OCI-LY7 (cell line): ENCODE data around the gene CORO7. TPM values are rescaled to one million over a fixed set of nuclear protein-coding genes. Genes with fewer than 3 reads are reported as not detected.

Source experiments
- BruUV-seq: library from RNA; stranded (reverse); fragments of 400-500 nt; replicated peaks from 2 replicates; lab custom pipeline; 2021; lab: Mats Ljungman, UMichigan
- CTCF ChIA-PET: fragments of 300-600 bp; sonication (Branson Sonifier 250); formaldehyde crosslinking; loops from one replicate; lab custom pipeline; 2022; ENCODE audit warnings: antibody characterized with exemption; ENCODE audit not compliant: unreplicated experiment; lab: Charles Lee
- POLR2A ChIA-PET: fragments of 300-600 bp; sonication (Branson Sonifier 250); formaldehyde crosslinking; loops from one replicate; lab custom pipeline; 2022; ENCODE audit warnings: antibody characterized with exemption; lab: Charles Lee
- DNase-seq: peaks from one replicate; pipeline ENCODE4 v3.0.0-alpha.2; 2015; ENCODE audit warnings: low spot score
- H2AFZ ChIP-seq: fragments of 200-600 bp; sonication (generic), shearing (Covaris generic); 2 replicates; pipeline ENCODE4 v1.6.1; 2014; ENCODE audit warnings: mild to moderate bottlenecking, antibody characterized with exemption, low read length, moderate library complexity
- H3K27ac ChIP-seq: fragments of 200-600 bp; sonication (generic); 2 replicates; pipeline ENCODE4 v1.5.1; 2014; ENCODE audit warnings: mixed run types, low read depth, mild to moderate bottlenecking, moderate library complexity, low read length, inconsistent platforms; ENCODE audit not compliant: poor library complexity, severe bottlenecking
- H3K36me3 ChIP-seq: fragments of 200-600 bp; sonication (generic); 2 replicates; pipeline ENCODE4 v1.6.1; 2014; ENCODE audit warnings: mild to moderate bottlenecking, antibody characterized with exemption, low read length, moderate library complexity, mixed read lengths; ENCODE audit not compliant: insufficient read depth
- H3K4me1 ChIP-seq: fragments of 200-600 bp; sonication (generic); 2 replicates; pipeline ENCODE4 v1.5.1; 2014; ENCODE audit warnings: mild to moderate bottlenecking, low read length; ENCODE audit not compliant: insufficient read depth, poor library complexity, severe bottlenecking
- H3K4me2 ChIP-seq: fragments of 200-600 bp; sonication (generic); 2 replicates; pipeline ENCODE4 v1.6.1; 2014; ENCODE audit warnings: mild to moderate bottlenecking, low read length
- H3K4me3 ChIP-seq: fragments of 200-600 bp; sonication (generic); 2 replicates; pipeline ENCODE4 v1.5.1; 2014; ENCODE audit warnings: mild to moderate bottlenecking, low read depth, low read length; ENCODE audit not compliant: poor library complexity, severe bottlenecking
- H3K79me2 ChIP-seq: fragments of 200-600 bp; sonication (generic); 2 replicates; pipeline ENCODE4 v1.6.1; 2016; ENCODE audit warnings: low read depth, mild to moderate bottlenecking, low read length, moderate library complexity, mixed read lengths; ENCODE audit not compliant: insufficient read depth
- H3K9me2 ChIP-seq: fragments of 200-600 bp; sonication (generic); 2 replicates; pipeline ENCODE4 v1.6.1; 2016; ENCODE audit warnings: mild to moderate bottlenecking, low read length, mixed read lengths; ENCODE audit not compliant: insufficient read depth
- H3K9me3 ChIP-seq: fragments of 200-600 bp; sonication (generic); 2 replicates; pipeline ENCODE4 v1.6.1; 2014; ENCODE audit warnings: mild to moderate bottlenecking, mixed run types, low read length, mixed read lengths
- H4K20me1 ChIP-seq: fragments of 200-600 bp; sonication (generic); 2 replicates; pipeline ENCODE4 v1.6.1; 2014; ENCODE audit warnings: mild to moderate bottlenecking, antibody characterized with exemption, low read length, moderate library complexity, mixed read lengths; ENCODE audit not compliant: insufficient read depth
- EZH2phosphoT487 ChIP-seq: fragments of 200-600 bp; sonication (generic); IDR thresholded peaks from 2 replicates; pipeline ENCODE4 v1.6.1; 2018; ENCODE audit warnings: low read depth, borderline replicate concordance, mild to moderate bottlenecking, mixed run types, antibody characterized with exemption, low read length, moderate library complexity, mixed read lengths
- intact Hi-C: fragments of 100-400 bp; cut with micrococcal nuclease; formaldehyde crosslinking; loops from one replicate; pipeline ENCODE4 v1.10.0; 2022; ENCODE audit not compliant: unreplicated experiment
- total RNA-seq, 2 experiments: library from RNA; depleted of rRNA in 1 of 2; stranded (reverse); fragments of >200 nt in 1 of 2; shearing (Covaris generic) in 1 of 2; gene quantifications; 2 replicates each; pipeline ENCODE4 v1.2.3, GENCODE V29; 2014 to 2022
- TF ChIP-seq, protein P1 (sequence below): fragments of 200-600 bp; sonication (generic); conservative IDR thresholded peaks from 2 replicates; pipeline ENCODE4 v1.5.1; 2014; ENCODE audit warnings: mild to moderate bottlenecking, antibody characterized with exemption, low read length, moderate library complexity, mixed read lengths

The CORO7 gene
- total RNA-seq, 2 experiments from 2014 or later = 77.2 to 112 TPM

DNA sequence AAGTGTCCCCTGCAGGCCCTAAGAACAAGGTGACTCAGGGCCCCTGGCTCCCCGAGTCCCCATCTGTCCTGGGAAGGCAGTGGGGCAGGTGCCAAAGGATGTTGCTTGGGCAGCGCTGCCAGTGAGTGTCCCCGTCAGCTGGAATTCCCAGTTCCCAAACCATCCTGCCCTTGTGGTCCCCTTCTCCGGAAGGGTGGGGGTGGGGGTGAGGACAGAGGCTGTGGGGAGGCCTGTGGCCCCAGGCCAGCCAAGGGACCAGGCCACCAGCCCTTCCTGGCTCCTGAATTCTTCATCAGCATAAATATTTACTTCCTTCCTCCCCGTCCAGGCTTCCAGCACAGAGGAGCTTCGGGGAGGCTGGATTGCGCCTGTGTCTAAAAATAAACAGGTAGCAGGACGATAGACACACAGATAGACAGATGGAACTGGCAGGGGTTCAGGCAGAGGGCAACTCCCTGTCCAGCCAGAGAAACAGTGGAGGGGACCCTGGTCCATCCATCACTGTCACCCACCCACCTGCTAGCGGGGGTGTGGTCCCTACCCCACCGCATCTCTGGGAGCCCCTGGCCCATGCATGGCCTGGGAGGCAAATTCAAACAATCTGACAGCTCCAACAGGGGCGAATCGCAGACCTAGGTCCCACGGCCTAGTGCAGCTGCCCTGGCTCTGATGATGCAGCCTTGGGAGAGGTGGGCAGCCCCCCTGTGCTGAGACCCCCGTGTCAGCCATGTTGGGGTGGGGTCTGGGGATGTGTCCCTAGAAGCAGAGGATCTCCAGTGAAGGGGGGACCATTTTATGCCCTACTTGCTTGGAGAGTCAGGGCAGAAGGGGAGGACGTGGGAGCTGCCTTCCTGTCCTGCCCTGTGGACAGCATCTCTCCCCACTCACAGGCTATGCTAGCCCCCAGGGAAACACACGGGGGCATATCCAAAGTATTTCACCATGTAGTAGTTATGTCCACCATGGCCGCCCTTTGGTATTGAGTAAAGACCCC, 87.3 kb downstream of the CORO7 start:
- Histone ChIP-seq H3K4me2 (no peak overlapping the region), H2AFZ (no peak overlapping the region), H3K27ac (no peak overlapping the region), H3K9me3 (no peaks in the 10 kb centered on the region), H3K4me1 (peaks cover 10% of the 10 kb centered on the region), H4K20me1 (no peaks in the 10 kb centered on the region), H3K36me3 (no peaks in the 10 kb centered on the region), H3K9me2 (no peaks in the 10 kb centered on the region), H3K4me3 (no peak overlapping the region), H3K79me2 (no peaks in the 10 kb centered on the region)
- intact Hi-C loops = no loop called here
- BruUV-seq = no TSS peak
- no peak for DNase-seq
- ChIA-PET CTCF (interaction anchor here (1.0 kb wide), 1 partner anchor 22 kb away, joined by 3 read pairs; no protein-coding TSS in a partner anchor), POLR2A (no interaction called here)
- no peak for TF ChIP-seq EZH2phosphoT487
- TF ChIP-seq, protein P1, sequence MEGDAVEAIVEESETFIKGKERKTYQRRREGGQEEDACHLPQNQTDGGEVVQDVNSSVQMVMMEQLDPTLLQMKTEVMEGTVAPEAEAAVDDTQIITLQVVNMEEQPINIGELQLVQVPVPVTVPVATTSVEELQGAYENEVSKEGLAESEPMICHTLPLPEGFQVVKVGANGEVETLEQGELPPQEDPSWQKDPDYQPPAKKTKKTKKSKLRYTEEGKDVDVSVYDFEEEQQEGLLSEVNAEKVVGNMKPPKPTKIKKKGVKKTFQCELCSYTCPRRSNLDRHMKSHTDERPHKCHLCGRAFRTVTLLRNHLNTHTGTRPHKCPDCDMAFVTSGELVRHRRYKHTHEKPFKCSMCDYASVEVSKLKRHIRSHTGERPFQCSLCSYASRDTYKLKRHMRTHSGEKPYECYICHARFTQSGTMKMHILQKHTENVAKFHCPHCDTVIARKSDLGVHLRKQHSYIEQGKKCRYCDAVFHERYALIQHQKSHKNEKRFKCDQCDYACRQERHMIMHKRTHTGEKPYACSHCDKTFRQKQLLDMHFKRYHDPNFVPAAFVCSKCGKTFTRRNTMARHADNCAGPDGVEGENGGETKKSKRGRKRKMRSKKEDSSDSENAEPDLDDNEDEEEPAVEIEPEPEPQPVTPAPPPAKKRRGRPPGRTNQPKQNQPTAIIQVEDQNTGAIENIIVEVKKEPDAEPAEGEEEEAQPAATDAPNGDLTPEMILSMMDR = no peak

DNA sequence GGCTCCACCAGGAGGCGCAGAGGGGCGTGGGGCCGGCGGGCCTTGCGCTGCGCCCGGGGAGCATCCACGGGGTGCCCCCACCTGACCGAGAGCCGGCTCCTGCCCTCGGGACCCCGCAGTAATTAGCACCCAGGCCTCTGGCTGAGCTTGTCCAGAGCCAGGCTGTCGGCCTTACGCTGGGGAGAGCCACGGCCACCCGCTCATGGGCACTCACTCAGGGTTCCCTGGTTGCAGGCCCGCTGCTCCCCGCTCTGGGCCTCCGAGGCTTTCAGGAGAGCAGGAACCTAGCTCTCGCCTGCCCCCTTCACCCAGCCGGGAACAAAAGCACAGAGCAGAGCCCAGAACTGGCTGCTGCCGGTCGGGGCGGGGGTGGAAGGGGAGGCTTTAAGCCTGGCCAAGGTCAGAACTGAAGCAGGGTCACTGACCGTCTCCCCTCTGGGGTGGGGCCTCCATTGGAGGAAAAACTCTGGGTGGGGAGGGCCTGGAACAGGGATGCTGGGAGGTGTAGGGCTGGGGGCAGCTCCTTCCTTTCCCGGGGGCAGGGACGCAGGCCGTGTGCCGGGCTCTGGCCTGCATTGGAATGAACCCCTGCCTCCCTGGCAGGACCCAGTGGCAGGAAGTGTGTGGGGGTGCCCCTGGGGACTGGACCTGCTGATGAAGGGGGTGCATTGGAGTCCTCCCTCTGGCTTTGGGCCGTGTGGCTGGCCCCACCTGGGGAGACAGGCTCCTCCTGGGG, 88.2 kb downstream of the CORO7 start:
- no peaks in the 10 kb centered on the region for H3K9me2 ChIP-seq
- POLR2A ChIA-PET = no interaction called here
- H3K4me1 ChIP-seq = peaks cover 10% of the 10 kb centered on the region
- intact Hi-C loops = no loop called here
- TF ChIP-seq EZH2phosphoT487 = no peak
- TF ChIP-seq, protein P1 = peak; percentile 69
- peak; percentile 69 for DNase-seq
- CTCF ChIA-PET = interaction anchor here (0.8 to 1.0 kb wide), 2 partner anchors 19 to 21 kb away, joined by 3 to 4 read pairs; no protein-coding TSS in a partner anchor
- no peak overlapping the region for H3K27ac ChIP-seq
- H3K36me3 ChIP-seq = no peaks in the 10 kb centered on the region
- H3K79me2 ChIP-seq = no peaks in the 10 kb centered on the region
- no peaks in the 10 kb centered on the region for H3K9me3 ChIP-seq
- BruUV-seq = no TSS peak
- peak overlapping the region; percentile 62 for H3K4me3 ChIP-seq
- H3K4me2 ChIP-seq = peak overlapping the region; percentile 77
- H2AFZ ChIP-seq = peak overlapping the region; percentile 62; the same call in 1 of the 2 replicates
- no peaks in the 10 kb centered on the region for H4K20me1 ChIP-seq
